Bronchial epithelial cell (primary cell): ENCODE measurements around the gene C1orf50. TPM values are rescaled to one million over a fixed set of nuclear protein-coding genes. Genes with fewer than 3 reads are reported as not detected.

Experiments
- DNase-seq: peaks from one replicate; pipeline ENCODE4 v3.0.0-alpha.2; 2010; ENCODE audit warnings: low read depth
- FAIRE-seq: peaks from 2 replicates; lab custom pipeline; 2011; peaks lifted over from hg19 to GRCh38; lab: Jason Lieb, UNC
- H3K27me3 ChIP-seq: 2 replicates; pipeline ENCODE4 v1.5.1; 2011; ENCODE audit warnings: low read length; ENCODE audit not compliant: control insufficient read depth, insufficient read depth
- H3K36me3 ChIP-seq: 2 replicates; pipeline ENCODE4 v1.5.1; 2011; ENCODE audit warnings: low read length; ENCODE audit not compliant: control insufficient read depth, insufficient read depth
- H3K4me3 ChIP-seq: 2 replicates; pipeline ENCODE4 v1.5.1; 2011; ENCODE audit warnings: mild to moderate bottlenecking, low read depth, low read length, control low read depth
- total RNA-seq: library from RNA; depleted of rRNA; stranded (reverse); fragments of >200 nt; gene quantifications from 2 replicates; pipeline ENCODE4 v1.2.1, GENCODE V29; 2014
- TF ChIP-seq, protein P1 (sequence below): IDR thresholded peaks from 2 replicates; pipeline ENCODE4 v1.5.1; 2011; ENCODE audit warnings: mild to moderate bottlenecking, moderate library complexity, low read length, control low read depth, inconsistent platforms; ENCODE audit not compliant: insufficient read depth, severe bottlenecking

Gene C1orf50
- total RNA-seq, 1 donor from 2014 or later, result 9.0 TPM

DNA sequence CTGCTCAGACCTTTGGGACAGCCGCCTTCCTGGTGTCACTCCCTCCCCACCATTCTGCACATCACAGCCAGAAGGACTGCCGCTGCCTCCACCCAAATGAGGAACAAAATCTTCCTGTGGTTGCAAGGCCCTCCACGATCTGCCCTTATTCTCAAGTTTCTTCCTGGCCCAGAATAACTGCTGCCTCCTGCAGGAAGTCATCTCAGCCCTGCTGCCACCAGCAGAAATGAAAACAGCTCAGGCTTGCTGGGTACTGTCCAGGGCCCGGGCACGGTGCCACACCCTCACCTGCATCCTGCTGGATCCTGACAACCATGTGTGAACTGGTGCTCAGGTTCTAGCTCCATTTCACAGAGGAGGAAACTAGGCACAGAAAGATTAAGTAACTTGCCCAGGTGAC, 29.8 kb upstream of the C1orf50 start:
- H3K36me3 ChIP-seq, result no peaks in the 10 kb centered on the region
- FAIRE-seq, result peak; percentile 95
- TF ChIP-seq, protein P1, sequence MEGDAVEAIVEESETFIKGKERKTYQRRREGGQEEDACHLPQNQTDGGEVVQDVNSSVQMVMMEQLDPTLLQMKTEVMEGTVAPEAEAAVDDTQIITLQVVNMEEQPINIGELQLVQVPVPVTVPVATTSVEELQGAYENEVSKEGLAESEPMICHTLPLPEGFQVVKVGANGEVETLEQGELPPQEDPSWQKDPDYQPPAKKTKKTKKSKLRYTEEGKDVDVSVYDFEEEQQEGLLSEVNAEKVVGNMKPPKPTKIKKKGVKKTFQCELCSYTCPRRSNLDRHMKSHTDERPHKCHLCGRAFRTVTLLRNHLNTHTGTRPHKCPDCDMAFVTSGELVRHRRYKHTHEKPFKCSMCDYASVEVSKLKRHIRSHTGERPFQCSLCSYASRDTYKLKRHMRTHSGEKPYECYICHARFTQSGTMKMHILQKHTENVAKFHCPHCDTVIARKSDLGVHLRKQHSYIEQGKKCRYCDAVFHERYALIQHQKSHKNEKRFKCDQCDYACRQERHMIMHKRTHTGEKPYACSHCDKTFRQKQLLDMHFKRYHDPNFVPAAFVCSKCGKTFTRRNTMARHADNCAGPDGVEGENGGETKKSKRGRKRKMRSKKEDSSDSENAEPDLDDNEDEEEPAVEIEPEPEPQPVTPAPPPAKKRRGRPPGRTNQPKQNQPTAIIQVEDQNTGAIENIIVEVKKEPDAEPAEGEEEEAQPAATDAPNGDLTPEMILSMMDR, result peak; percentile 11
- H3K27me3 ChIP-seq, result no peaks in the 10 kb centered on the region
- no peak overlapping the region for H3K4me3 ChIP-seq
- peak; percentile 59 for DNase-seq

DNA sequence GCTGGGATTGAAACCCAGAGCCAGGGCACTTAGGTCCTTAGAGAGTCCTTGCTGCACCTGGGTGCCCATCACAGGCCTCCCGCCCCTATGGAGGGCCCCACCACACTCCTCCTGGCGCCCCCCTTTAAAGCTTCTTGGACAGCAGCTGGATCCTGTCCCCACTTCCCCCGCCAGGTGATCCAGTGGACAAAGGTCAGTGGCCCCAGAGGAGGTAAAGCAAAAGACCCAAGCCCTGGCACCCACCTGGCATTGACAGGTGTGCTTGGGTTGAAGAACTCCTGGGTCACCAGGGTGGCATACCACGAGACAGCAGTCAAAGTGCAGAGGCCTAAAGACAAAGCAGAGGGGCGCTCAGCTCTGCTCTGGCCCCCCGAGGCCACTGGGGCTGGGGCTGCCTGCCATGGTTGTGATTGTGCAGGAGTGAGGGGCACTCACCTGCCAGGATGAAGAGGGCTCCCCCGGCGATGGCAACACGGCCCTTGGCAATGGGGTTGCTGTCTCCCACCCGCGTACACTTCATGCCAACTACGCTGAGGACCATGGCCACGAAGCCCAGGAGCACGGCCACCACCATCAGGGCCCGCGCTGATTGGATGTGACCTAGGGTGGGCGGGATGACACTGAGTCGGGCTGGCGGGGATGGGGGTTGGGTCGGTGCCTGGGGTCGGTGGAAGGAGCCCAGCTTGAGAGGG, 28.9 kb upstream of the C1orf50 start:
- no peaks in the 10 kb centered on the region for H3K27me3 ChIP-seq
- no peak for DNase-seq
- no peak for FAIRE-seq
- no peak overlapping the region for H3K4me3 ChIP-seq
- TF ChIP-seq, protein P1, result no peak
- H3K36me3 ChIP-seq, result no peaks in the 10 kb centered on the region

DNA sequence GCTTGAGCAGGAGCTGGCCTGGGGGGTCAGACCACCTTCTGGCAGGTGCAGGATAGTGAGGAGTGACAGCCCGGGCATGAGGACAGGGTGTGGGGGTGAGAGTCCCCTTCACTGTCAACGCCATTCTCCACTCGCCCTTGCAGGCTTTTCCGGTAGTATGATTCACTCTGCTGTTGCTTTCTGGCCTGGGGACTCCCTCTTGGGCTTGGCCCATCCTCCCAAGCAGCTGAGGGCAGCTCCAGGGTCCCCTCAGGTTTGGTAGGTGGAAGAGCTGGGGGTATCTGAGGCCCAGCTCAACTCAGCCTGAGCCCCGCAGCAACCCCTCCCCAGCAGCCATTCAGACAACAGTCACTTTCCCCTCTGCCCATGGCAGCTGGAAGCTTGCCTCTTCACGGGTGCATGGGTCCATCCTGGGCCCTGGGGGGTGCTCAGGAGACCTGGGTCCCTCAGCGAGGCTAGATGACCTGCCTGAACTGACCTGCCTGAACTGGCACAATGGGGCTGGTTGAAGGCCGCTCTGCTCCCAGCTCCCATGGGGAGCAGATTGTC, 28.3 kb upstream of the C1orf50 start:
- no peaks in the 10 kb centered on the region for H3K27me3 ChIP-seq
- DNase-seq (no peak), FAIRE-seq (no peak)
- no peaks in the 10 kb centered on the region for H3K36me3 ChIP-seq
- H3K4me3 ChIP-seq, result no peak overlapping the region
- TF ChIP-seq, protein P1, result no peak

DNA sequence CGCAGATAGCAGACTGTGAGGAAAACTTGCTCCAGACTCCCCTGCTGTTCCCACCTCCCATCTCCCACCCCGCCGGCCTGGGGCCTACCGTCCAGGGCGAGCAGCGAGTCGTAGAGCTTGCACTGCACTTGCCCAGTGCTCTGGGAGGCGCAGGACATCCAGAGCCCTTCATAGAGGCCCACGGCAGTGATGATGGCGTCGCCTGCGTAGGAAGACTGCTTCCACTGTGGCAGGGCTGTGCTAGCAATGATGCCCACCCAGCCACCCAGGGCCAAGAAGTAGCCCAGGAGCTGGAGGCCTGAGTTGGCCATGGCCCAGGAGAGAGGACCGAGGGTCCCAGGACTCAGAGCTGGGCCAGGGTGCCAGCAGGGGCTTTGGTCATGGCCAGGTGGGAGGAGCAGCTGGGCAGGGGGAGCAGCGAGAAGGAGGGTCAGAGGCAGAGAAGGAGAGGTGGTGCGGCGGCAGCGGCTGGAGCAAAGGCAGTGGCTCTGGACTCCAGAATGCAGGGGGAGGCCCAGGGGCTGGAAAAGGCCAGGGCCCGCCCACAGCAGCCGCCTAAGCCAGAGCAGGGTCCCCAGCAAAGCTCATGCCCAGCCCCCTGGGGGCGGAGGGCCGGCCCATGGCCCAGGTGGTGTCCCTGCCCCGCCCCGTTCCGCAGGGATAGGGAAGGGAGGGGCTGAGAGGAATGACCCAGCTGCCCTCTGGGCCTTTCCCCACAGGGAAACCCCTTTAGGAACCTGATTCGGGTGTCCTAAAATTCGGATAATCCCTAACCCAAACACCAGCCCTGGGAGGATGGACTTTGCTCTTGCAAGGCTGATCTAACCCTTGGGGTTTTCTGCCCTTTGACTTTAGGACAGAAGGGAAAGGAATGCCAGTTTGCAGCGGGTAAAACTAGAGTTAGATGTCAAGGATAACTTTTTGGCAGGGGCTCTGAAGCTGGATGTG, 27.0 kb upstream of the C1orf50 start, which contains the start of gene CLDN19:
Gene CLDN19 (minus strand): TSS at position 484 of the 948 bp plus-strand sequence. CDS start 173 bp downstream, at position 311.
- TF ChIP-seq, protein P1, result no peak
- Histone ChIP-seq H3K27me3 (no peaks in the 10 kb centered on the region), H3K36me3 (no peaks in the 10 kb centered on the region), H3K4me3 (no peak within 1 kb of the TSS)
- FAIRE-seq (no peak), DNase-seq (no peak)

DNA sequence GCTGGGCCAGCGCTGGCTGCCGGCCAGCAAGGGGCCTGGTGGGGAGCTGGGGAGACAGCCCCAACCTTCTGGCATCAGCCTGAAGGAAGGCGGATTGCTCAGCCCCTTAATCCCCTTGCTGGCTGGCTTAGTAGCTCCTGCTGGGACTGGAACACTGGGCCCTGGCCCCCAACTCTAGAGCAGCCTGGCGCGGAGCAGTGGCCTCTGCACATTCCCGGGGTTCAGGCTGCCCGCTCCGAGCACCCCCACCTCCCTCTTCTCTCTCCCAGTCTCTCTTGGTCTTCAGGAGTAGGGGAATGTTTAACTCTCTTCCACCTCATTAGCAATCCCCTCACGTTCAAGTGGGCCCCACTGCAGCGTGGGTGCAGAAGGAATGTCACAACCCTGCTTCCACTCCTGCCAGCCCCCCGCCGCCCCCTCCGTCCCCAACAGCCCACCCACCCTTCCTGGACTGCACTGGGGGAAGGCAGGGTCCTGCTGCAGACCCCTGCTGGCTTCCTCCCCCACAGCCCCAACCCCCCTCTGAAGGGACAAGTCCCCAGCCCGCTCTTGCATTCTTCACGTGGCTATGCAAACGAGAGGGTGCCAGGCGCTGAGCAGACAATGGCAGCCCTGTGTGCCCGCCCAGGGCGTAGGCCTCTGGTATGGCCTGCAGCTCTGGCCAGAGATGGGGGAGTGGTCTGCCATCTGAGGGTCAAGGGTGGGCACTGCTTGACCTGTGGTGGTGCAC, 26.0 kb upstream of the C1orf50 start:
- Histone ChIP-seq H3K27me3 (no peaks in the 10 kb centered on the region), H3K4me3 (no peak overlapping the region), H3K36me3 (no peaks in the 10 kb centered on the region)
- FAIRE-seq (no peak), DNase-seq (no peak)
- TF ChIP-seq, protein P1, result no peak
